Pancreas (tissue), 10 donors: Measurements from ENCODE around the gene PIF1. TPM values are rescaled to one million over a fixed set of nuclear protein-coding genes. Genes with fewer than 3 reads are reported as not detected.
A peak's percentile ranks its signal among the peaks of the same experiment; 100 is the strongest.
"Not testable (repeated sequence)": the region's sequence is repeated elsewhere in the genome, so short reads cannot be mapped to it uniquely, and the experiment has no call there.

Experiments
- ATAC-seq, 4 donors: fragments of 200-7000 bp; cut with Tn5 transposase; one replicate each; pipeline versions ENCODE4 v1.8.0 to v1.9.1; 2020; ENCODE audit warnings: mild to moderate bottlenecking in 4 of 4, moderate library complexity in 4 of 4
- DNase-seq, 6 donors: peaks; one replicate each; pipeline ENCODE4 v3.0.0-alpha.2; 2020
- FAIRE-seq: peaks from 2 replicates; lab custom pipeline; 2012; peaks lifted over from hg19 to GRCh38; lab: Jason Lieb, UNC
- H3K27ac ChIP-seq, 4 donors: fragments of 200-600 bp; sonication (generic); 1 replicate in 3 of 4; 2 replicates in 1 of 4; pipeline versions ENCODE4 v1.5.0 to v1.8.0; 2020
- H3K27me3 ChIP-seq, 4 donors: fragments of 200-600 bp; one replicate each; pipeline ENCODE4 v1.8.0; 2021
- H3K36me3 ChIP-seq, 3 donors: fragments of 200-600 bp; sonication (generic) in 1 of 3; one replicate each; pipeline versions ENCODE4 v1.5.0 to v1.8.0; 2020 to 2021
- H3K4me1 ChIP-seq, 3 donors: fragments of 200-600 bp; one replicate each; pipeline ENCODE4 v1.8.0; 2021
- H3K4me3 ChIP-seq, 4 donors: fragments of 200-600 bp; sonication (generic) in 2 of 4; one replicate each; pipeline versions ENCODE4 v1.5.0 to v1.8.0; 2020 to 2021
- H3K9me3 ChIP-seq, 4 donors: fragments of 200-600 bp; one replicate each; pipeline ENCODE4 v1.8.0; 2021
- WGBS, 2 donors: extraction: QIAGEN DNeasy Blood & Tissue Kit; methylation state at CpG; one replicate each; pipeline ENCODE4 v1.1.7; 2013; 5-methylcytosine and 5-hydroxymethylcytosine counted together
- intact Hi-C, 3 donors: fragments of 100-400 bp; cut with DNase I; formaldehyde crosslinking; loops; one replicate each; pipeline versions ENCODE4 v1.11.1 to v1.14.2; 2022
- polyA plus RNA-seq, 2 donors: library from polyadenylated mRNA; stranded (reverse); fragments of 200-250 nt; gene quantifications; one replicate each; pipeline ENCODE4 v1.2.3, GENCODE V29; 2013
- total RNA-seq, 6 donors: library from RNA; stranded (reverse); fragmentation: NEBNext Ultra II Directional in 4 of 6; extraction: Animal tissue kit (Norgen Biotek cat#: 25700) in 4 of 6; gene quantifications; one replicate each; pipeline versions ENCODE4 v1.2.1 to v1.2.4, GENCODE V29; 2021 to 2023
- TF ChIP-seq, protein P1 (sequence below), 4 donors: fragments of 200-600 bp; sonication (generic) in 3 of 4; IDR thresholded peaks; one replicate each; pipeline versions ENCODE4 v1.5.0 to v1.8.0; 2021; ENCODE audit warnings: antibody characterized with exemption in 4 of 4
- donor health status: healthy with polysubstance abuse.
- donor health status: DM: no; HTN: no; CAD: no; lungs with moderate emphysema.
- donor health status: DM: no; HTN: no; CAD: no.
- donor health status: control.
- donor health status: control.
- donor health status: Bipolar disorder and iron deficiency.
- donor health status: DM: yes; HTN: yes; CAD: no.
- donor health status: DM: no; HTN: no; CAD: no.
- donor health status: DM: no; HTN: no; CAD: no.
- donor health status: DM: yes; HTN: yes; CAD: no.

The PIF1 gene
- total and polyA plus RNA-seq, 8 donors = 0.06 to 0.66 (median 0.42) TPM; not detected in 2

- intact Hi-C loops = no loop called here
- no peak overlapping the region for H3K27ac ChIP-seq
- H3K36me3 ChIP-seq = no peaks in the 10 kb centered on the region
- H3K4me3 ChIP-seq = no peak overlapping the region
- DNase-seq = peak in 4 of 6 donors; percentile 37 to 66 (median 50)
- TF ChIP-seq, protein P1, sequence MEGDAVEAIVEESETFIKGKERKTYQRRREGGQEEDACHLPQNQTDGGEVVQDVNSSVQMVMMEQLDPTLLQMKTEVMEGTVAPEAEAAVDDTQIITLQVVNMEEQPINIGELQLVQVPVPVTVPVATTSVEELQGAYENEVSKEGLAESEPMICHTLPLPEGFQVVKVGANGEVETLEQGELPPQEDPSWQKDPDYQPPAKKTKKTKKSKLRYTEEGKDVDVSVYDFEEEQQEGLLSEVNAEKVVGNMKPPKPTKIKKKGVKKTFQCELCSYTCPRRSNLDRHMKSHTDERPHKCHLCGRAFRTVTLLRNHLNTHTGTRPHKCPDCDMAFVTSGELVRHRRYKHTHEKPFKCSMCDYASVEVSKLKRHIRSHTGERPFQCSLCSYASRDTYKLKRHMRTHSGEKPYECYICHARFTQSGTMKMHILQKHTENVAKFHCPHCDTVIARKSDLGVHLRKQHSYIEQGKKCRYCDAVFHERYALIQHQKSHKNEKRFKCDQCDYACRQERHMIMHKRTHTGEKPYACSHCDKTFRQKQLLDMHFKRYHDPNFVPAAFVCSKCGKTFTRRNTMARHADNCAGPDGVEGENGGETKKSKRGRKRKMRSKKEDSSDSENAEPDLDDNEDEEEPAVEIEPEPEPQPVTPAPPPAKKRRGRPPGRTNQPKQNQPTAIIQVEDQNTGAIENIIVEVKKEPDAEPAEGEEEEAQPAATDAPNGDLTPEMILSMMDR (IDR thresholded peaks at IDR 0.05) = no peak
- H3K27me3 ChIP-seq = no peaks in the 10 kb centered on the region
- no peak for FAIRE-seq
- H3K9me3 ChIP-seq = no peaks in the 10 kb centered on the region
- WGBS, 2 donors = 52 to 61% methylated on average over 12 to 13 of the region's 13 CpGs
- H3K4me1 ChIP-seq = no peaks in the 10 kb centered on the region
- peak; percentile 35 to 95 (median 78) for ATAC-seq
Measured at GRCh38 chr15:64816452-64816851, 9.0 kb downstream of the PIF1 start.

DNA sequence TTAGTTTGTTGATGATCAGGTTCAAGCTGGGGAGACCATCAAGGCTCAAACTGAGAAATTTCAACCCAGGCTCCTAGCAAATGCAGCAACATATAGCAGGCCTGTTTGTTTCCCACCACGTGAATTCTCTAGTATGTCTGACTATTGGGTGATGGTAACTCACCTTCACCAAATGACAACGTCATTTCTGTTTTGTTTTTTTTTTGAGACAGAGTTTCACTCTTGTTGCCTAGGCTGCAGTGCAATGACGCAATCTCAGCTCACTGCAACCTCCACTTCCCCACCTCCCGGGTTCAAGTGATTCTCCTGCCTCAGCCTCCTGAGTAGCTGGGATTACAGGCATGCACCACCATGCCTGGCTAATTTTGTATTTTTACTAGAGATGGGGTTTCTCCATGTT lies 10.5 kb downstream of the PIF1 start:
- intact Hi-C loops, H3K36me3 ChIP-seq, FAIRE-seq, ATAC-seq, H3K27me3 ChIP-seq, H3K9me3 ChIP-seq, H3K4me1 ChIP-seq, DNase-seq, H3K4me3 ChIP-seq, H3K27ac ChIP-seq: not testable (repeated sequence)
- WGBS, 2 donors = 78 to 85% methylated on average over 4 of the region's 4 CpGs

GRCh38 chr15:64814283-64814682 lies 11.2 kb downstream of the PIF1 start:
- H3K9me3 ChIP-seq, DNase-seq, H3K36me3 ChIP-seq, FAIRE-seq, H3K27me3 ChIP-seq, H3K27ac ChIP-seq, H3K4me1 ChIP-seq, H3K4me3 ChIP-seq, ATAC-seq, intact Hi-C loops: not testable (repeated sequence)
- WGBS, 2 donors = 93 to 96% methylated on average over 8 of the region's 8 CpGs

GRCh38 chr15:64813075-64813474 lies 12.4 kb downstream of the PIF1 start:
- no peaks in the 10 kb centered on the region for H3K4me1 ChIP-seq
- no peak for FAIRE-seq
- TF ChIP-seq, protein P1 (IDR thresholded peaks at IDR 0.05) = no peak

DNA sequence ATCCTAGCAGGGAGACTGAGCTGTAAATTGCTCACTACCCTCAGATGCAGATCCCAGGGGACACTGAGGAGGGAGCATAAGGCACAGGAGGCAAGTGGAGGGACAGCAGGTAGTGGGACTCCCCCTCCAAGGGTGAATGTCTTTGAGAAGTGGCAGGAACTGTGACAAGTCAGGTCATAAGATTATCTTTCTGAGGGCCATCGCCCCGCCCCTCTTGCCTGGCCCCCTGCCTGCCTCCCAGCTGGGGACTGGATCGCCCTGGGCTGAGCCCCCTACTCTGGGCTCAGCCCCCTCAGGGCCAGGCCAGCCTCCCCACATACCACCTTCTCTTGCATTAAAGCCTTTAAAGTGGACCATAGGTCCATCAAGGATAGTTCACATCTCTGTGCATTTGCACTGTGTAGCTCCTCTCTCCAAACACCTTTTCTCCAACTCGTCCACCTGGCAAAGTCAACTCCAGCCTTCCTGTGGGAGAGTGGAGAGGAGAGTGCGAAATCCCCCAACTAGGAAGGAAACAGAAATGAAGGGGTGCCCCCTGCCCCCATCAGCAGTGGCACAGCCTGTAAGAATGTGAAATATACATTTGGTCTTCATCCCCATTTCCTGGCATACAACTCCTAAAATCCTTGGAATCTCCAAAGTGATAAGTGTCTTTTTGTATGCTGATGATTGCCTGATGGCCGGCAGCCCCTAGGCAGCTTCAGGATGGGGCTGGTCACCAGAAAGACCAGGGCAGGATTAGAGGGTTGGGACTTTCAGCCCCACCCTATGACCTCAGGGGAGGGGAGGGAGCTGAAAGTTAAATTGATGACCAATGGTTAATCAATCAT lies 14.7 kb downstream of the PIF1 start:
- Histone ChIP-seq H3K9me3 (no peaks in the 10 kb centered on the region), H3K36me3 (no peaks in the 10 kb centered on the region), H3K4me1 (no peaks in the 10 kb centered on the region), H3K4me3 (no peak overlapping the region), H3K27ac (no peak overlapping the region), H3K27me3 (no peaks in the 10 kb centered on the region)
- intact Hi-C loops = no loop called here
- ATAC-seq = no peak
- DNase-seq = no peak
- TF ChIP-seq, protein P1 (IDR thresholded peaks at IDR 0.05) = no peak
- no peak for FAIRE-seq
- WGBS, 2 donors = 69 to 70% methylated on average over 6 of the region's 6 CpGs

More at GRCh38 chr15:64813075-64813474, 12.4 kb downstream of the PIF1 start:
- no peak for DNase-seq
- H3K27ac ChIP-seq = no peak overlapping the region
- 51 to 52% methylated on average over 6 of the region's 6 CpGs for WGBS, 2 donors
- no peak for ATAC-seq
- no peaks in the 10 kb centered on the region for H3K9me3 ChIP-seq
- intact Hi-C loops = no loop called here
- no peaks in the 10 kb centered on the region for H3K27me3 ChIP-seq
- H3K4me3 ChIP-seq = no peak overlapping the region
- no peaks in the 10 kb centered on the region for H3K36me3 ChIP-seq
